ENCODE data around the gene MT4. TPM values are rescaled to one million over a fixed set of nuclear protein-coding genes. Genes with fewer than 3 reads are reported as not detected.

Gene MT4
- total RNA-seq (2022) (not detected in 2 replicates), Bru-seq, nascent RNA (not detected), BruChase-seq, experiment 1, labeled RNA remaining after a 2-hour chase (not detected), BruChase-seq, experiment 2, labeled RNA remaining after a 6-hour chase (not detected)
- long read RNA-seq: 0 reads

DNA sequence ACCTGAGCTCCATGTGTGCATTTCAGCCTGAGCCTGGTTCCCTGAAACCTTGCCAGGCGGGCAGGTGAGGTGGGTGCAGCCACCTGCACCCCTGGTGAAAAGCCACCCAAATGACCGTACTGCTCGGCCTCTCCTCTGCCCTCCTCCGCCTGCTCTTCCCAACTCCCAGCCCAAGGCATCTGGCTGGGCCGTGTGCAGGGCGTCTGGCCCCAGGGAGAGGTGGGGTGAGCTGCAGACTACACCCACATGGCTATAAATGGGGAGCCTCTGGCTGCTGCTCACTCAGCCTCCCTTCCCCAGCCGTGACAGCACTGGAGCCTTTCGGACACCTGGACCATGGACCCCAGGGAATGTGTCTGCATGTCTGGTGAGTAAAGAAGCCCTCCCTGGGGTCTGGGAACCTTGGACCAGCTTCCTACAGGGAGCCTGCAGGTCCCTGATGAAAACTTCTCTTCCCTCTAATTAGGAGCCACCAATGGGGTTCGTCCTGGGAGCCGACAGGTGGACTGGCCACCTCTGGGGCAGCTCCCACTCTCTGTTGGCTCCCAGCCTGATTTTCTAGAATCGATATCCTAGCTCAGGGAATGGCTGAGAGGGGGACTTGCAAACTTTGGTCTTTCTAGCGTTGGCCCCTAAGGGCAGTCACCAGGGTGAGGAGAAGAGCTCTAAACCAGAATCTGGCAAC lies at the start of gene MT4:
TSS of gene MT4 (plus strand) at position 281 of the 685 bp plus-strand sequence. CDS start at position 337, 56 bp downstream.
- CTCF ChIA-PET: no interaction called here
- POLR2A ChIA-PET: no interaction called here

DNA sequence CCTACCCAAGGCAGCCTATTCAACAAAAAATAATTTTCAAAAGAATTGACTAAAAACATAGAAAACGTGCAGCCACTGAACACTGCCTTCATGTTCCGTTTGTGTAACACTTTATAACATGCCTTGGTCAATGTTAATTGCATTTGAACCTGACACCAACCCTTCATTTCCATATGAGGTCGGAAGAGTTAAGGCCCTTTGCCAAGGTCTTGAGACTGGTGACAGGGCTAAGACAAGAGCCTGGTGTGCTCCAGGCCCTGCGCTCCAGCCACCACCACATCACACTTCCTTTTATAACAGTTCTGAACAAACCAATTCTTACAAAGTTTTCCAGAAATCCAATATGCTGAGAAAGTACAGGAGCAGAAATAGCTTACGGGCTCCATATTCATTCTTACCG lies 49.2 kb upstream of the MT4 start:
- no peaks in the 10 kb centered on the region for H3K36me3 Mint-ChIP-seq (ENCODE audit: insufficient read depth, unreplicated experiment)
- H3K4me3 ChIP-seq (ENCODE audit: low read depth, low read length): no peak overlapping the region
- ChIA-PET CTCF (no interaction called here), POLR2A (no interaction called here)
- TF ChIP-seq CTCF (IDR thresholded peaks at IDR 0.05; ENCODE audit: insufficient read depth in 1 of 2, low read depth in 1 of 2, low read length in 1 of 2, severe bottlenecking in 1 of 2, unreplicated experiment in 1 of 2): no peak
- H3K9me3 Mint-ChIP-seq (ENCODE audit: unreplicated experiment): no peaks in the 10 kb centered on the region
- no peaks in the 10 kb centered on the region for H3K27me3 ChIP-seq (replicated peaks; ENCODE audit: control insufficient read depth, insufficient read depth, low read length)
- no peak overlapping the region for H3K4me3 Mint-ChIP-seq (ENCODE audit: unreplicated experiment)
- BruUV-seq (replicated peaks): no TSS peak
- no peaks in the 10 kb centered on the region for H3K9me3 ChIP-seq
- H3K36me3 ChIP-seq (ENCODE audit: control insufficient read depth, insufficient read depth, low read length): no peaks in the 10 kb centered on the region
- no peak for DNase-seq
- no peaks in the 10 kb centered on the region for H3K27me3 Mint-ChIP-seq (ENCODE audit: insufficient read depth, unreplicated experiment)
- H3K27ac Mint-ChIP-seq (ENCODE audit: unreplicated experiment): no peak overlapping the region
- peaks cover 6% of the 10 kb centered on the region for H3K4me1 ChIP-seq
- H3K4me1 Mint-ChIP-seq (ENCODE audit: low read depth, unreplicated experiment): peaks cover 6% of the 10 kb centered on the region
- intact Hi-C loops (cut with micrococcal nuclease; ENCODE audit: unreplicated experiment): no loop called here

More for the DNA sequence above, at the start of gene MT4:
- H3K27me3 Mint-ChIP-seq (ENCODE audit: insufficient read depth, unreplicated experiment): peaks cover 15% of the 10 kb centered on the region
- no peaks in the 10 kb centered on the region for H3K36me3 Mint-ChIP-seq (ENCODE audit: insufficient read depth, unreplicated experiment)
- Histone ChIP-seq H3K4me1 (no peaks in the 10 kb centered on the region), H3K4me3 (ENCODE audit: low read depth, low read length) (no peak within 1 kb of the TSS), H3K36me3 (ENCODE audit: control insufficient read depth, insufficient read depth, low read length) (no peaks in the 10 kb centered on the region), H3K9me3 (no peaks in the 10 kb centered on the region), H3K27me3 (replicated peaks; ENCODE audit: control insufficient read depth, insufficient read depth, low read length) (no peaks in the 10 kb centered on the region)
- no peak within 1 kb of the TSS for H3K4me3 Mint-ChIP-seq (ENCODE audit: unreplicated experiment)
- no TSS peak for BruUV-seq (replicated peaks)
- DNase-seq: no peak
- intact Hi-C loops (cut with micrococcal nuclease; ENCODE audit: unreplicated experiment): no loop called here
- H3K9me3 Mint-ChIP-seq (ENCODE audit: unreplicated experiment): no peaks in the 10 kb centered on the region
- no peaks in the 10 kb centered on the region for H3K4me1 Mint-ChIP-seq (ENCODE audit: low read depth, unreplicated experiment)
- TF ChIP-seq CTCF (IDR thresholded peaks at IDR 0.05; ENCODE audit: insufficient read depth in 1 of 2, low read depth in 1 of 2, low read length in 1 of 2, severe bottlenecking in 1 of 2, unreplicated experiment in 1 of 2): no peak
- H3K27ac Mint-ChIP-seq (ENCODE audit: unreplicated experiment): no peak within 1 kb of the TSS

GRCh38 chr16:56517206-56517605 lies 47.7 kb upstream of the MT4 start:
- intact Hi-C loops (cut with micrococcal nuclease; ENCODE audit: unreplicated experiment): no loop called here
- POLR2A ChIA-PET: no interaction called here
- Histone ChIP-seq H3K4me3 (ENCODE audit: low read depth, low read length) (no peak overlapping the region), H3K4me1 (peaks cover 7% of the 10 kb centered on the region), H3K9me3 (no peaks in the 10 kb centered on the region), H3K27me3 (replicated peaks; ENCODE audit: control insufficient read depth, insufficient read depth, low read length) (no peaks in the 10 kb centered on the region), H3K36me3 (ENCODE audit: control insufficient read depth, insufficient read depth, low read length) (no peaks in the 10 kb centered on the region)
- no TSS peak for BruUV-seq (replicated peaks)
- TF ChIP-seq CTCF (IDR thresholded peaks at IDR 0.05; ENCODE audit: insufficient read depth in 1 of 2, low read depth in 1 of 2, low read length in 1 of 2, severe bottlenecking in 1 of 2, unreplicated experiment in 1 of 2): no peak
- no peak overlapping the region for H3K27ac Mint-ChIP-seq (ENCODE audit: unreplicated experiment)
- no peaks in the 10 kb centered on the region for H3K36me3 Mint-ChIP-seq (ENCODE audit: insufficient read depth, unreplicated experiment)
- DNase-seq: no peak
- H3K4me3 Mint-ChIP-seq (ENCODE audit: unreplicated experiment): no peak overlapping the region
- H3K27me3 Mint-ChIP-seq (ENCODE audit: insufficient read depth, unreplicated experiment): no peaks in the 10 kb centered on the region
- peaks cover 7% of the 10 kb centered on the region for H3K4me1 Mint-ChIP-seq (ENCODE audit: low read depth, unreplicated experiment)
- no peaks in the 10 kb centered on the region for H3K9me3 Mint-ChIP-seq (ENCODE audit: unreplicated experiment)
- CTCF ChIA-PET: interaction anchor here (0.8 to 1.7 kb wide), 2 partner anchors 83 to 185 kb away, joined by 3 read pairs; no protein-coding TSS in a partner anchor

Data from Caco-2 (cell line).